ENCODE results near the gene BNIP5. TPM values are rescaled to one million over a fixed set of nuclear protein-coding genes. Genes with fewer than 3 reads are reported as not detected.

The BNIP5 gene
- total RNA-seq, 4 donors from 2014 or later: not detected

GRCh38 chr6:36268478-36269275, 68.0 kb downstream of the BNIP5 start:
- Histone ChIP-seq H3K4me1 (peaks cover 3 to 32% (median 7%) of the 10 kb centered on the region in 3 donors), H3K27ac (no peak overlapping the region), H3K9me3 (peaks cover 0 to 9% (median 0%) of the 10 kb centered on the region in 3 donors), H3K27me3 (peaks cover 0 to 24% (median 0%) of the 10 kb centered on the region in 4 donors), H3K36me3 (no peaks in the 10 kb centered on the region), H3K4me3 (no peak overlapping the region)
- intact Hi-C loops (cut with DNase I): no loop called here
- whole genome bisulfite sequencing, 2 donors: 43 to 51% methylated on average over 7 to 12 of the region's 12 CpGs
- no peak for TF ChIP-seq POLR2A (IDR thresholded peaks at IDR 0.05)
- no peak for DNase-seq

GRCh38 chr6:36267731-36268477, 68.8 kb downstream of the BNIP5 start:
- WGBS, 2 donors: 82 to 93% methylated on average over 4 of the region's 4 CpGs
- peaks cover 0 to 9% (median 0%) of the 10 kb centered on the region in 3 donors for H3K9me3 ChIP-seq

GRCh38 chr6:36266913-36267644, 69.6 kb downstream of the BNIP5 start:
- Histone ChIP-seq H3K4me1 (peaks cover 3 to 32% (median 7%) of the 10 kb centered on the region in 3 donors), H3K36me3 (no peaks in the 10 kb centered on the region), H3K9me3 (peaks cover 0 to 9% (median 0%) of the 10 kb centered on the region in 3 donors), H3K27me3 (peaks cover 0 to 19% (median 0%) of the 10 kb centered on the region in 4 donors), H3K4me3 (no peak overlapping the region), H3K27ac (no peak overlapping the region)
- 83 to 84% methylated on average over 12 to 13 of the region's 13 CpGs for WGBS, 2 donors
- no peak for DNase-seq
- TF ChIP-seq CTCF (IDR thresholded peaks at IDR 0.05): no peak
- TF ChIP-seq POLR2A (IDR thresholded peaks at IDR 0.05): no peak
- intact Hi-C loops (cut with DNase I): no loop called here

More at GRCh38 chr6:36267731-36268477, 68.8 kb downstream of the BNIP5 start:
- Histone ChIP-seq H3K27ac (no peak overlapping the region), H3K4me1 (peaks cover 3 to 32% (median 7%) of the 10 kb centered on the region in 3 donors), H3K27me3 (peaks cover 0 to 24% (median 0%) of the 10 kb centered on the region in 4 donors), H3K4me3 (no peak overlapping the region), H3K36me3 (no peaks in the 10 kb centered on the region)
- TF ChIP-seq CTCF (IDR thresholded peaks at IDR 0.05): no peak
- no peak for TF ChIP-seq POLR2A (IDR thresholded peaks at IDR 0.05)
- intact Hi-C loops (cut with DNase I): no loop called here
- no peak for DNase-seq

Other genes with a start within 250 kb of the BNIP5 start
- 100 to 1,000 TPM in 2 of 4 donors, 10 to 100 TPM in 2; 62.2 to 136 (median 104) TPM for gene MAPK13, start 206.4 kb downstream of the BNIP5 start, total RNA-seq
- 10 to 100 TPM in 2 of 4 donors, 1 to 10 TPM in 2; 6.3 to 16.8 (median 9.9) TPM for gene BRPF3, start 140.1 kb downstream of the BNIP5 start, total RNA-seq
- gene PNPLA1, start 66.8 kb downstream of the BNIP5 start, total RNA-seq: under 1 TPM in 2 of 4 donors, not detected in 2; 0.59 to 0.64 TPM
- 1 to 10 TPM; 1.3 to 7.3 (median 2.3) TPM for gene ETV7, start 50.8 kb upstream of the BNIP5 start, total RNA-seq
- not detected for gene PXT1, start 106.0 kb upstream of the BNIP5 start, total RNA-seq
- 10 to 100 TPM; 35.9 to 47.5 (median 41.0) TPM for gene KCTD20, start 106.1 kb upstream of the BNIP5 start, total RNA-seq
- gene STK38, start 210.6 kb upstream of the BNIP5 start, total RNA-seq: 10 to 100 TPM; 26.5 to 33.6 (median 30.3) TPM

All from esophagus squamous epithelium (tissue), 5 donors.